ENCODE data around the gene SLC1A5.
"Not testable (repeated sequence)": the region's sequence is repeated elsewhere in the genome, so short reads cannot be mapped to it uniquely, and the experiment has no call there.

Gene SLC1A5

DNA sequence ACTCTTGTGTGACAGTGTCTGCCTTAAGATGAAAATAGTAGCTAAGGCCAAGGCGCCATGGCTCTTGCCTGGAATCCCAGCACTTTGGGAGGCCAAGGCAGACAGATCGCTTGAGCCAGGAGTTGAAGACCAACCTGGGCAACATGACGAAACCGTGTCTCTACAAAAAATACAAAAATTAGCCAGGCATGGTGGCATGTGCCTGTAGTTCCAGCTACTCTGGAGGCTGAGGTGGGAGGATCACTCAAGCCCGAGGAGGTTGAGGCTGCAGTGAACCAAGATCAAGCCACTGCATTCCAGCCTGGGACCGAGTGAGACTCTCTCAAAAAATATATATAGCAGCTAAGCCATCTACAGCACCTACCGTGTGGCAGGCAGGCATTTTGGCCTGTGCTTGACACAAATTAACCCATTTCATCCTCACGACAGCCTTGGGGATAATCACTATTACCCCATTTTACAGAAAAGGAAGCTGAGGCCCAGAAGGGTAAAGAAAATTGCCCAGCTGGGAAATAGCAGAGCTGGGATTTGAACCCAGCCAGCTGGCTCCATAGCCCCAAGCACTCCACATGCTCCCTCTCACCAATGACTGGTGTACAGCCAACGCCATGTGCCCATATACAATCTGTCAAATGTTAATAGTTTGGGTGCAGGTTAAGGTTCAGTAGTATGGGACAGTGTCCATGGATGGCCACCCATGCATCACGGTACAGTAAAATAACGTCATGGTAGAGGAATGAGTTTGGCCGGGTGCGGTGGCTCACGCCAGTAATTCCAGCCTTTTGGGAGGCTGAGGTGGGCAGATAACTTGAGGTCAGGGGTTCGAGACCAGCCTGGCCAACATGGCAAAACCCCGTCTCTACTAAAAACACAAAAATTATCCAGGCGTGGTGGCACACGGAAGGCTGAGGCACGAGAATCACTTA lies 3.1 kb downstream of the SLC1A5 start:
- Histone ChIP-seq H3K4me3 (ENCODE audit: low read length in 2 of 2) (peak overlapping the region; percentile 90 to 91), H3K4me1 (ENCODE audit: control insufficient read depth in 2 of 2, insufficient read depth in 2 of 2, low read length in 2 of 2) (peaks cover 30 to 36% of the 10 kb centered on the region in 2 donors), H3K36me3 (ENCODE audit: control insufficient read depth in 2 of 2, insufficient read depth in 2 of 2, low read length in 2 of 2) (peaks cover 19 to 34% of the 10 kb centered on the region in 2 donors), H3K9ac (ENCODE audit: low read depth in 1 of 2, low read length in 2 of 2) (peak overlapping the region; percentile 94 to 96), H3K9me3 (ENCODE audit: control insufficient read depth in 2 of 2, low read length in 2 of 2) (no peaks in the 10 kb centered on the region), H3K27me3 (ENCODE audit: control insufficient read depth in 2 of 2, insufficient read depth in 2 of 2, low read length in 2 of 2) (no peaks in the 10 kb centered on the region), H3K27ac (ENCODE audit: low read depth in 2 of 2, low read length in 2 of 2) (peak overlapping the region; percentile 91 to 97)

DNA sequence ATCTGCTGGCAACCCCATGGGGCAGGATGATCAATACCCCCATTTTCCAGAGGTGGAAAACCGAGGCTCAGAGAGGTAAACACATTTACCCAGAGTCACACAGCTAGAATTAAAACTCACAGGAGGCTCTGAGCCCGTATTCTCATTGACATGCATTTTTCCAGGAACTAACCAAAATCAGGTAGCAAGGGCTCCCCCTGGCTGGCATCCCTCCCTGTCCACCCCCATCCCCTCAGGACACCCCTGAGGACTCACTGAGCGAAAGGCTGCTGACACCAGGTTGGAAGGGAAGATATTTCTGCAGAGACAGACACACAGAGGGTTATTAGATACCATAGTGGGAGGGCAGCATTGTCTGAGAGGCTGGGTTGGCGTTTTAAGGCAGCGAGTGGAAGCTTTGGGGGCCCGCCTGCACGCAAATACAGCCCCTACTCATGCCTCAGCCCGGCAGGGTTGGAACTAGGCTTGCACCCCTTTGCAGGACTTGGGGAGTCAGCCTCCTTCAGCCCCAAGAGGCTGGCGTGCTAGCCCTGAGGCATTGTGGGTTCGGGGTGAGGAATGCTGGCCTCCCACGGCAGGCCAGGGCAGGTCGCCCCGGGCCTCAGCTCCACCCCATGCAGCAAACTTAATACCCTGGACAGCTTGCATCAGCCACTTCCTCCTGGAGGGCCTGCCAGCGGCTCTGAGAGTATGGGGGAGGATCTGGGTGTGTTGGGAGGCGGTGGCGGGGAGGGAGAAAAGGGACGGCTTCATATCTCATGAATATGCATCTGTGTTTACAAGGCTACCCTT lies 3.9 kb downstream of the SLC1A5 start:
- Histone ChIP-seq H3K4me3 (ENCODE audit: low read length in 2 of 2) (peak overlapping the region; percentile 90 to 91), H3K9me3 (ENCODE audit: control insufficient read depth in 2 of 2, low read length in 2 of 2) (no peaks in the 10 kb centered on the region), H3K9ac (ENCODE audit: low read depth in 1 of 2, low read length in 2 of 2) (peak overlapping the region; percentile 76 to 96), H3K4me1 (ENCODE audit: control insufficient read depth in 2 of 2, insufficient read depth in 2 of 2, low read length in 2 of 2) (peaks cover 30 to 36% of the 10 kb centered on the region in 2 donors), H3K36me3 (ENCODE audit: control insufficient read depth in 2 of 2, insufficient read depth in 2 of 2, low read length in 2 of 2) (peaks cover 19 to 36% of the 10 kb centered on the region in 2 donors), H3K27ac (ENCODE audit: low read depth in 2 of 2, low read length in 2 of 2) (peak overlapping the region; percentile 91 to 97), H3K27me3 (ENCODE audit: control insufficient read depth in 2 of 2, insufficient read depth in 2 of 2, low read length in 2 of 2) (no peaks in the 10 kb centered on the region)

DNA sequence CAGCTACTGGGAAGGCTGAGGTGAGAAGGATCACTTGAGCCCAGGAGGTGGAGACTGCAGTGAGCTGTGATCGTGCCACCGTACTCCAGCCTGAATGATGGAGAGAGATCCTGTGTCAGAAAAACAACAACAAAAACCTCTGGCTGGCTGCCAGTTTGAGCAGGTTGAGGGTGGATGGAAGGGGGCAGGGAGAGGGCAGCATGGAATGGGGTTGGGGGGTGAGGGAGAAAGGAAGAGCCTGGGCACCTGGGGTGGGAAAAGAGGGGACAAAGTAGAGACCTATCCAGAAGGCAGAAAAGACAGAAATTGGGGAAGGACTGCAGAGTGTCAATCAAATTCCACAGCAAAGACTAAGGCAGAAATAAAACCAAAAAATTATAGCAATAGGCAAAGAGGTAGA lies 4.7 kb downstream of the SLC1A5 start:
- peak overlapping the region in 1 of 2 donors; percentile 90 for H3K4me3 ChIP-seq (ENCODE audit: low read length in 2 of 2)
- no peaks in the 10 kb centered on the region for H3K9me3 ChIP-seq (ENCODE audit: control insufficient read depth in 2 of 2, low read length in 2 of 2)
- peak overlapping the region in 1 of 2 donors; percentile 97 for H3K27ac ChIP-seq (ENCODE audit: low read depth in 2 of 2, low read length in 2 of 2)
- H3K27me3 ChIP-seq (ENCODE audit: control insufficient read depth in 2 of 2, insufficient read depth in 2 of 2, low read length in 2 of 2) = no peaks in the 10 kb centered on the region
- H3K4me1 ChIP-seq (ENCODE audit: control insufficient read depth in 2 of 2, insufficient read depth in 2 of 2, low read length in 2 of 2) = peaks cover 30 to 34% of the 10 kb centered on the region in 2 donors
- H3K9ac ChIP-seq (ENCODE audit: low read depth in 1 of 2, low read length in 2 of 2) = peak overlapping the region in 1 of 2 donors; percentile 96
- peaks cover 21 to 41% of the 10 kb centered on the region in 2 donors for H3K36me3 ChIP-seq (ENCODE audit: control insufficient read depth in 2 of 2, insufficient read depth in 2 of 2, low read length in 2 of 2)

DNA sequence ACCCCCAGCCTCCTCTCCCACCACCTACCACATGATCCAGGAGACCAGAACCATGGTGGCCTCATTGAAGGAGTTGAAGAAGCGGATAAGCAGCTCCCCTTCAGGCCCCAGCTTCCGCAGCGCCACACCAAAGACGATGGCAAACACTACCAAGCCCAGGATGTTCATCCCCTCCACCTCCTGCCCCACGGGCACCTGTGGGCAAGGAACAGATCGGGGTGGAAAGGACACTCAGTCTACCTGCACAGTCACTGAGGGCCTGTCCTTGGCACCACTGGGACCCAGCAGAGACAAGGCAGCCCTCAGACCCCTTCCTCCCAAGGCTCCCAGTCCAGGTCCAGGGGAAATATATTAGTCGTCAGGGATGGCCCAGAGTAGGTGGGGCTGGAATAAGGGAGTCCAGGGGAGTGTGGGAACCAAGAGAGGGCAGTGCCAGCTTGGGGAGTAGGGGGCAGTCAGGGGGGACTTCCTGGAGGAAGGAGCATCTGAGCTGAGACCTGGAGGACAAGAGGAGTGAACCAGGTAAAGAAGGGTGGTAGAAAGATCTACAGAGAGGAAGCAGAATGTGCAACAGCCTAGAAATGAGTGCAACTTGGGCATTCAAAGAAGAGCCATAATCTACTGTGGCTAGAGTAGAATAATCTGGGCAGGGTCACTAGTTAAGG lies 5.9 kb downstream of the SLC1A5 start:
- Histone ChIP-seq H3K36me3 (ENCODE audit: control insufficient read depth in 2 of 2, insufficient read depth in 2 of 2, low read length in 2 of 2) (peaks cover 31 to 46% of the 10 kb centered on the region in 2 donors), H3K9me3 (ENCODE audit: control insufficient read depth in 2 of 2, low read length in 2 of 2) (no peaks in the 10 kb centered on the region), H3K4me3 (ENCODE audit: low read length in 2 of 2) (no peak overlapping the region), H3K4me1 (ENCODE audit: control insufficient read depth in 2 of 2, insufficient read depth in 2 of 2, low read length in 2 of 2) (peaks cover 30 to 34% of the 10 kb centered on the region in 2 donors), H3K9ac (ENCODE audit: low read depth in 1 of 2, low read length in 2 of 2) (peak overlapping the region in 1 of 2 donors; percentile 14), H3K27me3 (ENCODE audit: control insufficient read depth in 2 of 2, insufficient read depth in 2 of 2, low read length in 2 of 2) (no peaks in the 10 kb centered on the region), H3K27ac (ENCODE audit: low read depth in 2 of 2, low read length in 2 of 2) (no peak overlapping the region)

DNA sequence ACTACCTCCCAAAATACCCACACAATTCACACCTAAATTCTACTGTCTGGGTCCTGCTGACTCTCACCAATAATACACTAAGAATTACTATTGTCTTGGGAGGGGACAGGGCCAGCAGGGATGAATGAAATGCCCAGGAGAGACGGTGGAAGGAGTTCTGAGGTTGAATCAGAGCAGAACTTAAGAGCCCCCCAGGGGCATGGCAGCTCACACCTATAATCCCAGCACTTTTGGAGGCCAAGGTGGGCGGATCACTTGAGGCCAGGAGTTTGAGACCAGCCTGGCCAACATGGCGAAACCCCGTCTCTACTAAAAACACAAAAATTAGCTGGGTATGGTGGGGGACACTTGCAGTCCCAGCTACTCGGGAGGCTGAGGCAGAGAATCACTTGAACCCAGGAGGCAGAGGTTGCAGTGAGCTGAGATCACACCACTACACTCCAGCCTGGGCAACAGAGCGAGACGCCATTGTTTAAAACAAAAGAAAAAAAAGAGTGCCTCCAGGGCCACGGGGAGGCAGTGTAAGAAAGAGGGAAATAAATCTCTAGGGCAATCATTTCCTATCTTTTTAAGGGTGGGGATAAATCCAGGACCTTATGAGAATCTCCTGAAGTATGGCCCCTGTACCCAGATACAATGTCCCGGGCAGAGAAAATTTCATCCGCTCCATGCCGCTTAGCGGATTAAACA lies 10.3 kb downstream of the SLC1A5 start:
- not testable (repeated sequence) for H3K9me3 ChIP-seq (ENCODE audit: control insufficient read depth in 2 of 2, low read length in 2 of 2); H3K9ac ChIP-seq (ENCODE audit: low read depth in 1 of 2, low read length in 2 of 2); H3K4me1 ChIP-seq (ENCODE audit: control insufficient read depth in 2 of 2, insufficient read depth in 2 of 2, low read length in 2 of 2); H3K4me3 ChIP-seq (ENCODE audit: low read length in 2 of 2); H3K27me3 ChIP-seq (ENCODE audit: control insufficient read depth in 2 of 2, insufficient read depth in 2 of 2, low read length in 2 of 2)
- Histone ChIP-seq H3K36me3 (ENCODE audit: control insufficient read depth in 2 of 2, insufficient read depth in 2 of 2, low read length in 2 of 2) (peaks cover 49 to 53% of the 10 kb centered on the region in 2 donors), H3K27ac (ENCODE audit: low read depth in 2 of 2, low read length in 2 of 2) (peak overlapping the region in 1 of 2 donors; percentile 26)

DNA sequence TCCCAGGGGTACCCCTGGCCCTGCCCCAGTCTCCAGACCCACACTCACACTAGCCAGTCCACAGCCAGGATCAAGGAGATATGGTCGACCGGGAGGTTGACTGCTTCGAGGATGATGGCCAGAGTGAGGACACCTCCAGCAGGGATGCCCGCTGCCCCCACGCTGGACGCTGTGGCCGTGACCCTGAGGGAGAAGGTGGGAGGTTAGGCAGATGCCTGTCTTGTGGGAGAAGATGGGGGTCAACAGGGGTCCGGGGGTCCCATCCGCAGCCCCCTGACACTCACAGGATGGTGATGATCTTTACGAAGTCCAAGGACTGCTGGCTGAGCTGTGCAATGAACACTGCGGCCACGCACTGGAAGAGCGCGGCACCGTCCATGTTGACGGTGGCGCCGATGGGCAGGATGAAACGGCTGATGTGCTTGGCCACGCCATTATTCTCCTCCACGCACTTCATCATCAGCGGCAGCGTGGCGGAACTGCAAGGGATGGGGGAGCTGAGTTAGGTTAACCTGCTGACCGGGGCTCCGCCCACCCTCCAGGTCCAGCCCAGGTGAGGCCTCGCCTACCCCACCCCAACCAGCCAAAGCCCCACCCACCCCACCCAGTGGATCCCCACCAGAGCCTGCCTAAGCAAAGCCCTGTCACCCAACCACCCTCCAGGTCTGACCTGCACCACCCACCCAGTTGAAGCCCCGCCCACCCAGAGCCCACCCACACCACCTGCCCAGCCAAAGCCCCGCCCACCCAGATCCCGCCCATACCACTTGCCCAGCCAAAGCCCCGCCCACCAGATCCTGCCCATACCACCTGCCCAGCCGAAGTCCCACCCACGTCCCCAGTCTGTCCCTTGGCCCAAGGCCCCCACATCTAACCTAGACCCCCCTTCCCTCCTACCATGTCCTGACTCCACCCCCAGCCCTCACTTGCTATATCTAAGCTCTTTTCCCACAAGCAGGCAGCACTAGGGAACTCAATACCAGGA lies 11.2 kb downstream of the SLC1A5 start:
- Histone ChIP-seq H3K4me1 (ENCODE audit: control insufficient read depth in 2 of 2, insufficient read depth in 2 of 2, low read length in 2 of 2) (peaks cover 3% of the 10 kb centered on the region in 2 donors), H3K36me3 (ENCODE audit: control insufficient read depth in 2 of 2, insufficient read depth in 2 of 2, low read length in 2 of 2) (peaks cover 42 to 44% of the 10 kb centered on the region in 2 donors), H3K9ac (ENCODE audit: low read depth in 1 of 2, low read length in 2 of 2) (no peak overlapping the region), H3K4me3 (ENCODE audit: low read length in 2 of 2) (no peak overlapping the region), H3K27me3 (ENCODE audit: control insufficient read depth in 2 of 2, insufficient read depth in 2 of 2, low read length in 2 of 2) (no peaks in the 10 kb centered on the region), H3K9me3 (ENCODE audit: control insufficient read depth in 2 of 2, low read length in 2 of 2) (no peaks in the 10 kb centered on the region), H3K27ac (ENCODE audit: low read depth in 2 of 2, low read length in 2 of 2) (peak overlapping the region in 1 of 2 donors; percentile 26)

DNA sequence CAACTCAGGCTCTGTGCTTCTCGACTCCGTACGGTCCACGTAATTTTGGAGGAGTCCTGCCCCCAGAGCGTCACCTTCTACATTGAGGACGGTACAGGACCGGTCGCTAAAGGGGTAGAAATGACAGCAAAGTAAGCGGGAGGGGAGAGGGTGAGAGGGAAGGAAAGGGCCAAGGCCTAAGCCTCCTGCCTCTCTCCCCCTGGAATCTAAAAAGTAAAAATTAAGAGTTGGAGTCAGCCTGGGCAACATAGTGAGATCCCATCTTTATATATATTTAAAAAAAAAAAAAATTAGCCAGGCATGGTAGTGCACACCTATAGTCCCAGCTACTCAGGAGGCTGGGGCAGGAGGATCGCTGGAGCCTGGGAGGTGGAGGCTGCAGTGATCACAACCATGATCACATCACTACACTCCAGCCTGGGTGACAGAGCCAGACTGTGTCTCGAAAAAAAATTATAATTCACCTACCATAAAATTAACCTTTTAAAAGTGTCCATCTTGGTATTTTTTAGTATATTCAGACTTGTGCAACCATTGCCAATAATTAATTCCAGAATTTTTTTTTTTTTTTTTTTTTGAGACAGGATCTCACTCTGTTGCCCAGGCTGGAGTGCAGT lies 12.6 kb downstream of the SLC1A5 start:
- H3K4me1 ChIP-seq (ENCODE audit: control insufficient read depth in 2 of 2, insufficient read depth in 2 of 2, low read length in 2 of 2) = peaks cover 6 to 10% of the 10 kb centered on the region in 2 donors
- H3K9me3 ChIP-seq (ENCODE audit: control insufficient read depth in 2 of 2, low read length in 2 of 2) = no peaks in the 10 kb centered on the region
- H3K27me3 ChIP-seq (ENCODE audit: control insufficient read depth in 2 of 2, insufficient read depth in 2 of 2, low read length in 2 of 2) = no peaks in the 10 kb centered on the region
- H3K9ac ChIP-seq (ENCODE audit: low read depth in 1 of 2, low read length in 2 of 2) = no peak overlapping the region
- no peak overlapping the region for H3K27ac ChIP-seq (ENCODE audit: low read depth in 2 of 2, low read length in 2 of 2)
- no peak overlapping the region for H3K4me3 ChIP-seq (ENCODE audit: low read length in 2 of 2)
- H3K36me3 ChIP-seq (ENCODE audit: control insufficient read depth in 2 of 2, insufficient read depth in 2 of 2, low read length in 2 of 2) = peaks cover 33 to 35% of the 10 kb centered on the region in 2 donors

DNA sequence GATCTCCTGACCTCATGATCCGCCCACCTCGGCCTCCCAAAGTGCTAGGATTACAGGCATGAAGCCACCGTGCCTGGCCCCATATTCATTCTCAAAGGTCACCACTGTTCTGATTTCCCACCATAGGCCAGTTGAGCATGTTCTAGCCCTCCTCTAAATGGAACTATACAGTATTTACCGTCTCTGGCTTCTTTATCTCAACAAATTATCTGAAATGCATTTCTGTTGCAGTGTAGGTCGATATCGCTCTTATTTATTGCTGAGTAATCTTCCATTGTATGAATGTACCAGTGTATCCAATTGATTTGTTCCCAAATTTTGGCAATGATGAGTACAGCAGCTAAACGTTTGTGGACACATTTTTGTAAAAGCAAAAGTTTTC lies 15.4 kb downstream of the SLC1A5 start:
- no peaks in the 10 kb centered on the region for H3K9me3 ChIP-seq (ENCODE audit: control insufficient read depth in 2 of 2, low read length in 2 of 2)
- H3K36me3 ChIP-seq (ENCODE audit: control insufficient read depth in 2 of 2, insufficient read depth in 2 of 2, low read length in 2 of 2) = peaks cover 25 to 27% of the 10 kb centered on the region in 2 donors
- no peaks in the 10 kb centered on the region for H3K27me3 ChIP-seq (ENCODE audit: control insufficient read depth in 2 of 2, insufficient read depth in 2 of 2, low read length in 2 of 2)
- H3K4me1 ChIP-seq (ENCODE audit: control insufficient read depth in 2 of 2, insufficient read depth in 2 of 2, low read length in 2 of 2) = peaks cover 6 to 24% of the 10 kb centered on the region in 2 donors
- H3K27ac ChIP-seq (ENCODE audit: low read depth in 2 of 2, low read length in 2 of 2) = no peak overlapping the region
- H3K4me3 ChIP-seq (ENCODE audit: low read length in 2 of 2) = no peak overlapping the region
- no peak overlapping the region for H3K9ac ChIP-seq (ENCODE audit: low read depth in 1 of 2, low read length in 2 of 2)
